ENCODE data around the gene CABLES2. TPM values are rescaled to one million over a fixed set of nuclear protein-coding genes. Genes with fewer than 3 reads are reported as not detected.

The CABLES2 gene
- total and polyA plus RNA-seq, 8 donors = 1.4 to 2.9 (median 1.9) TPM

DNA sequence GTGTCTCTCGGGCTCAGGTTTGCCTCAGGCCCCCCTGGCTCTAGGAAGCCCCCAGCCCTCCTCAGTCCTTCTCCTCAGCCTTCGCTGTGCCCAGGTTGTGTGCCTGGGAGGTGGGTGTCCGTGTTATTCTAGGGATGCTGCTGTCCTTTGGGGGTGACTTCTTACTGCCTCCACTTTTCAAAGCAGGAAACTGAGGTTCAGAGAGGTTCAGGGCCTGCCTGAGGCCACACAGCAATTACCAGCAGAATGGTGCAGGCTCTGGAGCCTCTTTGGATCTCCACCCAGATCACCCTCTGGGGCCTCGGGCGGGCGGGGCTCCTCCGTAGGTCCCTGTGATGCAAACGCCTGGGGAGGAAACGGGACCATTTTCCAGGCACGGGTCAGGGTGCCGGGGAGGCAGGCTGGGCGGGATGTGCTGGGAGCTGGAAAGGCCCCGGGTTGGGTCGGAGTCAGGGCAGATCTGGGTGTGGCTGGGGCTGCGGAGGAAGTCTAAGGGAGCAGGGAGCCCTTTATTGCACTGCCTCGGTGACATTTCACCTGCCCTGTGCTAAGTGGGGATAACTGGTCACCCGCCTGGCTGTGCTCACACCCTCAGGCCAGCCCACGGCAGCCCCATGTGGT lies 45.5 kb upstream of the CABLES2 start:
- H3K4me1 ChIP-seq = no peaks in the 10 kb centered on the region
- TF ChIP-seq, protein P1, sequence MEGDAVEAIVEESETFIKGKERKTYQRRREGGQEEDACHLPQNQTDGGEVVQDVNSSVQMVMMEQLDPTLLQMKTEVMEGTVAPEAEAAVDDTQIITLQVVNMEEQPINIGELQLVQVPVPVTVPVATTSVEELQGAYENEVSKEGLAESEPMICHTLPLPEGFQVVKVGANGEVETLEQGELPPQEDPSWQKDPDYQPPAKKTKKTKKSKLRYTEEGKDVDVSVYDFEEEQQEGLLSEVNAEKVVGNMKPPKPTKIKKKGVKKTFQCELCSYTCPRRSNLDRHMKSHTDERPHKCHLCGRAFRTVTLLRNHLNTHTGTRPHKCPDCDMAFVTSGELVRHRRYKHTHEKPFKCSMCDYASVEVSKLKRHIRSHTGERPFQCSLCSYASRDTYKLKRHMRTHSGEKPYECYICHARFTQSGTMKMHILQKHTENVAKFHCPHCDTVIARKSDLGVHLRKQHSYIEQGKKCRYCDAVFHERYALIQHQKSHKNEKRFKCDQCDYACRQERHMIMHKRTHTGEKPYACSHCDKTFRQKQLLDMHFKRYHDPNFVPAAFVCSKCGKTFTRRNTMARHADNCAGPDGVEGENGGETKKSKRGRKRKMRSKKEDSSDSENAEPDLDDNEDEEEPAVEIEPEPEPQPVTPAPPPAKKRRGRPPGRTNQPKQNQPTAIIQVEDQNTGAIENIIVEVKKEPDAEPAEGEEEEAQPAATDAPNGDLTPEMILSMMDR (IDR thresholded peaks at IDR 0.05) = no peak
- H3K27me3 ChIP-seq = no peaks in the 10 kb centered on the region
- no peak for DNase-seq
- no peak for FAIRE-seq
- no peaks in the 10 kb centered on the region for H3K9me3 ChIP-seq
- H3K36me3 ChIP-seq = no peaks in the 10 kb centered on the region
- no peak overlapping the region for H3K27ac ChIP-seq
- H3K4me3 ChIP-seq = no peak overlapping the region
- 65 to 84% methylated on average over 16 to 18 of the region's 18 CpGs for WGBS, 2 donors
- no peak for ATAC-seq
- intact Hi-C loops (cut with DNase I) = no loop called here

DNA sequence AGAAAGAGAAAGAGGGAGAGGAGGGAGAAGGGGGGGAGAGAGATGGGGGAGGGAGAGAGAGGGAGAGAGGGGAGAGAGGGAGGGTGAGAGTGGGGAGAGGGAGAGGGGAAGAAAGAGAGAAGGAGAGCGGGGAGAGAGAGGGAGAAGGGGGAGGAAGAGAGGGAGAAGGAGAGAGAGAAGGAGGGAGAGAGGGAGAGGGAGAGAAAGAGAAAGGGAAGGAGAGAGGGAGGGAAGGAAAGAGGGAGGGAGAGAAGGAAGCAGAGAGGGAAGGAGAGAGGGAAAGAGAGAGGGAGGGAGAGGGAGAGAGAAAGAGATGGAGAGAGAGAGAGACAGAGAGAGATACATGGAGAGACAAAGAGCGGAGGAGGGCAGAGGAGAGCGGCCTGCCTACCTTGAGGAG lies 44.9 kb upstream of the CABLES2 start:
- no peak for FAIRE-seq
- H3K27me3 ChIP-seq = no peaks in the 10 kb centered on the region
- TF ChIP-seq, protein P1 (IDR thresholded peaks at IDR 0.05) = no peak
- H3K4me1 ChIP-seq = no peaks in the 10 kb centered on the region
- WGBS, 2 donors = 88 to 94% methylated on average over 3 of the region's 3 CpGs
- H3K36me3 ChIP-seq = no peaks in the 10 kb centered on the region
- no peak overlapping the region for H3K4me3 ChIP-seq
- no peak for DNase-seq
- H3K27ac ChIP-seq = no peak overlapping the region
- ATAC-seq = no peak
- intact Hi-C loops (cut with DNase I) = no loop called here
- no peaks in the 10 kb centered on the region for H3K9me3 ChIP-seq

DNA sequence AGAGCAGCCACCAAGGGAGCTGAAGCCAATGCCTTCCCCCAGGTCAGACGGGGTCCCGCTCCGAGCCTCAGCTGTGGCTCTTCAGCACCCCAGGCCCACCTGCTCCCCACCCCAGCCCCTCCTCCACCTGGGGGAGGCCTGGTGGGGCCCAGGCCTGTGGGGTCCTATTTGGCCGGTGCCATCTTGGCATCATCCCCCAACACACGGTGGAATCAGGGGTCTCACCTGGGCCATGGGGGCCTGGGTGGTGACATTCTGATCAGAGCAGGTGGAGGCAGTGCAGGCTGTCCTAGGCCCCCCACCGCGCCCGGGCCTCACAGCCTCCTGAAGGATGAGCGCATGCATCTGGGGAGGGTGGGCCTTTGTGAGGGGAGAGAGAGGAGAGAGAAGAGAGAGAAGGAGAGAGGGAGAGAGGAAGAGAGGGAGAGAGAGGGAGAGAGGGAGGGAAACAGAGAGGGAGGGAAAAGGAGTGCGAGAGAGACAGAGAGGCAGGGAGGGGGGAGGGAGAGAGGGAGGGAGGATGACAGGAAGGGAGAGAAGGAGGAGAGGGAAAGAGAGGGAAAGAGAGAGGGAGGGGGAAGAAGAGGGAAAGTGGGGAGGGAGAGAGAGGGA lies 44.2 kb upstream of the CABLES2 start:
- Histone ChIP-seq H3K9me3 (no peaks in the 10 kb centered on the region), H3K4me3 (no peak overlapping the region), H3K4me1 (no peaks in the 10 kb centered on the region), H3K27me3 (no peaks in the 10 kb centered on the region), H3K36me3 (no peaks in the 10 kb centered on the region), H3K27ac (no peak overlapping the region)
- intact Hi-C loops (cut with DNase I) = no loop called here
- TF ChIP-seq, protein P1 (IDR thresholded peaks at IDR 0.05) = no peak
- DNase-seq (no peak), ATAC-seq (no peak), FAIRE-seq (no peak)
- WGBS, 2 donors = 66 to 74% methylated on average over 10 of the region's 10 CpGs

DNA sequence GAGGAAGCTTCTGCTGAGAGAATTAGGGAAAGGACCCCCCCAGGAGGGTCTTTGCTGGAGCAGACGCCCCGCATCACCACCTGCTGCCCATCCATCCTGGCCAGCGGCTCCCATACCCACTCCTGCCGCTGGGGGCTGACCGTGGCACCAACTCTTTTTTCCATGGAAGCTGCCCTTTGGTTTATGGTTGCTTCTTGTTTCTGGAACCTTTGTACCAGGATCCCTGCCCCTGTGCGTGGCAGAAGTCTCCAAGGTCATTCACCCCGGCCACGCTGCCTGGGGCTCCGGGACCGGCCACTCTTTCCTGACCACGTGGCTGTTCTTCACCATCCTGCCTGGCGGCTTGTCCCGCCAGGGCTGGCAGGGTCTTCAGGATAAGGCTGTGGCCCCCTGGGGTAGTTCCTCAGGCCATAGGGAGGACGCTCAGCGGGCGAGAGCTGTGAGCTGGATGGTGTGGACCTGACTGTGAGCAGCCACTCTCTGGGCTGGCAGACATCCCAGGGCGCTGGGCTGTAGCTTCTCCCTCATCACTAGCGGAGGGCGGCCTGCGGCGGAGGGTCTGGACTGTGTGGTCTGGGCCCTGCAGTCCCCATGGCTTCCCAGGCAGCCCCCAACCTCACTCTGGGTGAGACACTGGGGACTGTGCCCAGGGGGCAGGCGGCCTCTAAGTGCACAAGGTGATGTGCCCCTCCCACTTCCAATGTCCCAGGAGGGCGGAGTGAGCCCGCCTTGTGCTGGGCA lies 43.0 kb upstream of the CABLES2 start:
- TF ChIP-seq, protein P1 (IDR thresholded peaks at IDR 0.05) = no peak
- no peaks in the 10 kb centered on the region for H3K4me1 ChIP-seq
- no peak for FAIRE-seq
- 53 to 57% methylated on average over 24 of the region's 24 CpGs for WGBS, 2 donors
- H3K27ac ChIP-seq = no peak overlapping the region
- DNase-seq = no peak
- H3K9me3 ChIP-seq = no peaks in the 10 kb centered on the region
- H3K36me3 ChIP-seq = no peaks in the 10 kb centered on the region
- intact Hi-C loops (cut with DNase I) = no loop called here
- H3K4me3 ChIP-seq = no peak overlapping the region
- no peaks in the 10 kb centered on the region for H3K27me3 ChIP-seq
- peak in 1 of 4 donors; percentile 48 for ATAC-seq

DNA sequence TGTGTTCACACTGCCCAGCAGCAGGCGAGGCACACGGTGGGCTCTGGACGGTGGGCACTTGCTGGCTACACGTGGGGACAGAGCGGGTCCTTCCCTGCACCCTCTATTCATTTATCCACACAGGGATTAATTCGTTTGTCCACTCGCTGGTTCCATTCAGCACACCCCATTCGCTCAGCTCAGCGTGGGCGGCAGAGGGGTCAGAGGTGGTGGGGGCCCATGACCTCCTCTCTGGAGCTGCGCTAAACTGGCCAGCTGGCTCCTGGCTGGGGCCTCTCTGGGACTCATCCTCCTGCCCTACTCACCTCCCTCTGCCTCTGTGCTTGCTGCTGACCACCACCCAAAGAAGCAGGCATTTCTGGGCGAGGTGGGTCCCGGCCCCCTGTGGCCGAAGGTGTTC lies 41.7 kb upstream of the CABLES2 start:
- H3K36me3 ChIP-seq = no peaks in the 10 kb centered on the region
- FAIRE-seq (no peak), DNase-seq (no peak), ATAC-seq (no peak)
- no peaks in the 10 kb centered on the region for H3K4me1 ChIP-seq
- H3K9me3 ChIP-seq = no peaks in the 10 kb centered on the region
- 55 to 68% methylated on average over 14 of the region's 14 CpGs for WGBS, 2 donors
- TF ChIP-seq, protein P1 (IDR thresholded peaks at IDR 0.05) = no peak
- no peaks in the 10 kb centered on the region for H3K27me3 ChIP-seq
- H3K4me3 ChIP-seq = no peak overlapping the region
- intact Hi-C loops (cut with DNase I) = no loop called here
- H3K27ac ChIP-seq = no peak overlapping the region

All from pancreas (tissue), 10 donors.